ENCODE measurements around the gene TP53BP1.

Gene TP53BP1

DNA sequence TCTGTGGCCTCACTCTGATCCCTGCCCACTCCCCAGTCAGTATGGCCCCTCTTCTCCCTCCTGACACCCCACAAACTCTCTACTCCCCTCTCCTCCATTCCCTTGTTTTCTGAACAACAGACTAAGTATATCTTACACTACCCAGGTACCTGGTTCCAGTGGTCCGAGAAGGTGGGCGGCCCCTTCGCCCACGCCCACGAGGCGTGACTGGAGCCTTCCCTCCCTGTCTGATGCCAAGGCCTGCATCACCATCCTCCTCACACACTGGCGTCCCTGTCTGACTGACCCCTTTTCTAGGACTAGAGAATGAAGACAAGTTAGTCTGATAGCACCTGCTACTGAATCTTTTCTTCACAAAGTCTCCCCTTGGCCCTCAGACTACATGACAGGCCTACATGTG is 72.1 kb downstream of the TP53BP1 start:
- DNase-seq (ENCODE audit: low read depth, low spot score): no peak
- H3K9me3 ChIP-seq (ENCODE audit: control insufficient read depth, insufficient read depth, low read length): no peaks in the 10 kb centered on the region
- H3K4me3 ChIP-seq (ENCODE audit: low read length): no peak overlapping the region
- WGBS (ENCODE audit: insufficient coverage, insufficient read length): no CpG with 5 or more reads among the region's 7 CpGs
- peaks cover 18% of the 10 kb centered on the region; the same call in 1 of the 2 replicates for H3K36me3 ChIP-seq (ENCODE audit: control insufficient read depth, insufficient read depth, low read length)
- no peaks in the 10 kb centered on the region for H3K4me1 ChIP-seq (ENCODE audit: control insufficient read depth, insufficient read depth, low read length)
- no peak overlapping the region for H3K27ac ChIP-seq (ENCODE audit: low read length)
- H3K27me3 ChIP-seq (ENCODE audit: control insufficient read depth, insufficient read depth, low read length): no peaks in the 10 kb centered on the region

GRCh38 chr15:43420435-43420834 is 72.5 kb downstream of the TP53BP1 start:
- Histone ChIP-seq H3K4me1 (ENCODE audit: control insufficient read depth, insufficient read depth, low read length) (no peaks in the 10 kb centered on the region), H3K27ac (ENCODE audit: low read length) (no peak overlapping the region), H3K9me3 (ENCODE audit: control insufficient read depth, insufficient read depth, low read length) (no peaks in the 10 kb centered on the region), H3K27me3 (ENCODE audit: control insufficient read depth, insufficient read depth, low read length) (no peaks in the 10 kb centered on the region), H3K36me3 (ENCODE audit: control insufficient read depth, insufficient read depth, low read length) (peaks cover 23% of the 10 kb centered on the region; the same call in 1 of the 2 replicates), H3K4me3 (ENCODE audit: low read length) (no peak overlapping the region)
- no CpG with 5 or more reads among the region's 10 CpGs for WGBS (ENCODE audit: insufficient coverage, insufficient read length)
- no peak for DNase-seq (ENCODE audit: low read depth, low spot score)

DNA sequence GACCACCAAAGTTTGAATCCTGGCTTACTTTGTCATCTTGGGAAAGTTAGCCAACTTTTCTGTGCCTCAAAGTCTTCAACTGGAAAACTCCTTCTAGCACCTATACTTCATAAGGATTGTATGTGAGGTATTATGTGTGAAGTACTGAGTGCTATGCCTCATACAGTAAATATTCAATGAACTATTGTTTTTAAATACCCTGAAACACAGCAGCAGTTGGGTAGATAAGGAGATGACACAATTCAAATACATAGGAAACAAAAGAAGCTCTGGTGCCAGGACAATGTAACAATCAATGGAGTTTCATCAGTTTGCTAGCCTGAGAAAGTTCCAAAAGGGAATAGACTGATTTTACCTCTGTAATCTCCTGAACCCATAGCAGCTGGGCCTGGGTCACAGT is 78.8 kb downstream of the TP53BP1 start:
- H3K27me3 ChIP-seq (ENCODE audit: control insufficient read depth, insufficient read depth, low read length): no peaks in the 10 kb centered on the region
- H3K4me3 ChIP-seq (ENCODE audit: low read length): no peak overlapping the region
- peaks cover 28% of the 10 kb centered on the region; the same call in 1 of the 2 replicates for H3K36me3 ChIP-seq (ENCODE audit: control insufficient read depth, insufficient read depth, low read length)
- no peaks in the 10 kb centered on the region for H3K4me1 ChIP-seq (ENCODE audit: control insufficient read depth, insufficient read depth, low read length)
- H3K27ac ChIP-seq (ENCODE audit: low read length): no peak overlapping the region
- no peak for DNase-seq (ENCODE audit: low read depth, low spot score)
- H3K9me3 ChIP-seq (ENCODE audit: control insufficient read depth, insufficient read depth, low read length): no peaks in the 10 kb centered on the region

- H3K4me1 ChIP-seq (ENCODE audit: control insufficient read depth, insufficient read depth, low read length): no peaks in the 10 kb centered on the region
- DNase-seq (ENCODE audit: low read depth, low spot score): no peak
- no peaks in the 10 kb centered on the region for H3K27me3 ChIP-seq (ENCODE audit: control insufficient read depth, insufficient read depth, low read length)
- no peaks in the 10 kb centered on the region for H3K9me3 ChIP-seq (ENCODE audit: control insufficient read depth, insufficient read depth, low read length)
- no CpG with 5 or more reads among the region's 1 CpG for WGBS (ENCODE audit: insufficient coverage, insufficient read length)
- H3K27ac ChIP-seq (ENCODE audit: low read length): no peak overlapping the region
- no peak overlapping the region for H3K4me3 ChIP-seq (ENCODE audit: low read length)
- H3K36me3 ChIP-seq (ENCODE audit: control insufficient read depth, insufficient read depth, low read length): peaks cover 41% of the 10 kb centered on the region; the same call in 1 of the 2 replicates
Observed at GRCh38 chr15:43412096-43412495, 80.9 kb downstream of the TP53BP1 start.

- H3K9me3 ChIP-seq (ENCODE audit: control insufficient read depth, insufficient read depth, low read length): no peaks in the 10 kb centered on the region
- no peak for DNase-seq (ENCODE audit: low read depth, low spot score)
- peaks cover 34% of the 10 kb centered on the region; the same call in 1 of the 2 replicates for H3K36me3 ChIP-seq (ENCODE audit: control insufficient read depth, insufficient read depth, low read length)
- no peaks in the 10 kb centered on the region for H3K27me3 ChIP-seq (ENCODE audit: control insufficient read depth, insufficient read depth, low read length)
- H3K4me1 ChIP-seq (ENCODE audit: control insufficient read depth, insufficient read depth, low read length): no peaks in the 10 kb centered on the region
- no peak overlapping the region for H3K4me3 ChIP-seq (ENCODE audit: low read length)
- WGBS (ENCODE audit: insufficient coverage, insufficient read length): no CpG with 5 or more reads among the region's 5 CpGs
- H3K27ac ChIP-seq (ENCODE audit: low read length): no peak overlapping the region
Observed at GRCh38 chr15:43410572-43411214, 82.3 kb downstream of the TP53BP1 start.

GRCh38 chr15:43408789-43409188 is 84.2 kb downstream of the TP53BP1 start:
- H3K4me3 ChIP-seq (ENCODE audit: low read length): no peak overlapping the region
- H3K4me1 ChIP-seq (ENCODE audit: control insufficient read depth, insufficient read depth, low read length): no peaks in the 10 kb centered on the region
- no CpG with 5 or more reads among the region's 4 CpGs for WGBS (ENCODE audit: insufficient coverage, insufficient read length)
- H3K27me3 ChIP-seq (ENCODE audit: control insufficient read depth, insufficient read depth, low read length): no peaks in the 10 kb centered on the region
- H3K27ac ChIP-seq (ENCODE audit: low read length): no peak overlapping the region
- no peaks in the 10 kb centered on the region for H3K9me3 ChIP-seq (ENCODE audit: control insufficient read depth, insufficient read depth, low read length)
- DNase-seq (ENCODE audit: low read depth, low spot score): no peak
- H3K36me3 ChIP-seq (ENCODE audit: control insufficient read depth, insufficient read depth, low read length): peaks cover 35% of the 10 kb centered on the region; the same call in 1 of the 2 replicates

DNA sequence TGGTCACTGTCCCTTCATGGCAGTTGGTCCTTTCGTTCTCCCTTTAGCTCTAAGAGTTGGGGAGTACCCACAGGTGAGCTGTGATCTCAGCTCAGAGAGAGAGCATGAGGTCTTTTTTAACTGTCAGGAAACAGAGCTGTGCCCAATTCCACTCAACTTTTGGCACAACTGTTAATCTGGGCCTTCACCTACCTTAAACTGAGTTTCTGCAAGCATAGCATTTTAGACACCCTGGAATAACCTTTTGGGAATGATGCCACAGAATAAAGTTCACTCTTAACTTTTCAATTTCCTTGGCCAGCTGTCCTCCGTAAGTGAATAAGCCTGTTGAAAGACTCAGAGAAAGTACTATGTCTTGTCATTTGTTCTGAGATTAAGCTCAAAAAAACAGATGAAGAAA is 86.1 kb downstream of the TP53BP1 start:
- Histone ChIP-seq H3K9me3 (ENCODE audit: control insufficient read depth, insufficient read depth, low read length) (no peaks in the 10 kb centered on the region), H3K36me3 (ENCODE audit: control insufficient read depth, insufficient read depth, low read length) (peaks cover 33% of the 10 kb centered on the region; the same call in 1 of the 2 replicates), H3K27ac (ENCODE audit: low read length) (no peak overlapping the region), H3K27me3 (ENCODE audit: control insufficient read depth, insufficient read depth, low read length) (no peaks in the 10 kb centered on the region; the same call in 1 of the 2 replicates), H3K4me3 (ENCODE audit: low read length) (no peak overlapping the region), H3K4me1 (ENCODE audit: control insufficient read depth, insufficient read depth, low read length) (no peaks in the 10 kb centered on the region)
- no CpG with 5 or more reads among the region's 2 CpGs for whole genome bisulfite sequencing (ENCODE audit: insufficient coverage, insufficient read length)
- no peak for DNase-seq (ENCODE audit: low read depth, low spot score)

DNA sequence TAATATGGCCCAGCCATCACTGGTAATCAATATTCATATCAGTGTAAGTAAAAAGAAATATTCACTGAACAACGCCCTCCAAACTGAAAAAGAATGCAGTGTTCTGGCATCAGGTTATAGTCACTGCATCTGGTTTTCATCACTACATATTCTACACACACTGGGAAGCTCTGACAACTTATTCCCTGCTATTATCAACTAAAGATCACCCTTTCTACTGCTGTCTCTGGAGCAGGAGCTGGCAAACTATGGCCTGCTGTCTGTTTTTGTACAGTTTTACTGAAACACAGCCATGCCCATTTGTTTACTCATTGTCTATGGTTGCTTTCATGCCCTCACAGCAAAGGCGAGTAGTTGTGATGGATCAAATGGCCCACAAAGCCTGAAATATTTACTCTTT is 86.8 kb downstream of the TP53BP1 start:
- Histone ChIP-seq H3K27ac (ENCODE audit: low read length) (no peak overlapping the region), H3K36me3 (ENCODE audit: control insufficient read depth, insufficient read depth, low read length) (peaks cover 33% of the 10 kb centered on the region; the same call in 1 of the 2 replicates), H3K9me3 (ENCODE audit: control insufficient read depth, insufficient read depth, low read length) (no peaks in the 10 kb centered on the region), H3K4me1 (ENCODE audit: control insufficient read depth, insufficient read depth, low read length) (no peaks in the 10 kb centered on the region), H3K4me3 (ENCODE audit: low read length) (no peak overlapping the region), H3K27me3 (ENCODE audit: control insufficient read depth, insufficient read depth, low read length) (no peaks in the 10 kb centered on the region; the same call in 1 of the 2 replicates)
- WGBS (ENCODE audit: insufficient coverage, insufficient read length): no CpG with 5 or more reads among the region's 2 CpGs
- DNase-seq (ENCODE audit: low read depth, low spot score): no peak

- Histone ChIP-seq H3K4me3 (ENCODE audit: low read length) (no peak overlapping the region), H3K9me3 (ENCODE audit: control insufficient read depth, insufficient read depth, low read length) (no peaks in the 10 kb centered on the region), H3K27me3 (ENCODE audit: control insufficient read depth, insufficient read depth, low read length) (no peaks in the 10 kb centered on the region; the same call in 1 of the 2 replicates), H3K27ac (ENCODE audit: low read length) (no peak overlapping the region), H3K4me1 (ENCODE audit: control insufficient read depth, insufficient read depth, low read length) (no peaks in the 10 kb centered on the region), H3K36me3 (ENCODE audit: control insufficient read depth, insufficient read depth, low read length) (peaks cover 32% of the 10 kb centered on the region; the same call in 1 of the 2 replicates)
- no CpG with 5 or more reads among the region's 5 CpGs for WGBS (ENCODE audit: insufficient coverage, insufficient read length)
- DNase-seq (ENCODE audit: low read depth, low spot score): no peak
Observed at GRCh38 chr15:43404130-43404529, 88.8 kb downstream of the TP53BP1 start.

GRCh38 chr15:43403616-43404015 is 89.3 kb downstream of the TP53BP1 start:
- Histone ChIP-seq H3K4me3 (ENCODE audit: low read length) (no peak overlapping the region), H3K9me3 (ENCODE audit: control insufficient read depth, insufficient read depth, low read length) (no peaks in the 10 kb centered on the region), H3K4me1 (ENCODE audit: control insufficient read depth, insufficient read depth, low read length) (no peaks in the 10 kb centered on the region), H3K27ac (ENCODE audit: low read length) (no peak overlapping the region), H3K27me3 (ENCODE audit: control insufficient read depth, insufficient read depth, low read length) (no peaks in the 10 kb centered on the region; the same call in 1 of the 2 replicates), H3K36me3 (ENCODE audit: control insufficient read depth, insufficient read depth, low read length) (peaks cover 28% of the 10 kb centered on the region; the same call in 1 of the 2 replicates)
- no CpG with 5 or more reads among the region's 8 CpGs for WGBS (ENCODE audit: insufficient coverage, insufficient read length)
- DNase-seq (ENCODE audit: low read depth, low spot score): no peak

GRCh38 chr15:43402255-43402654 is 90.7 kb downstream of the TP53BP1 start:
- Histone ChIP-seq H3K36me3 (ENCODE audit: control insufficient read depth, insufficient read depth, low read length) (peaks cover 20% of the 10 kb centered on the region; the same call in 1 of the 2 replicates), H3K27ac (ENCODE audit: low read length) (no peak overlapping the region), H3K4me1 (ENCODE audit: control insufficient read depth, insufficient read depth, low read length) (no peaks in the 10 kb centered on the region), H3K27me3 (ENCODE audit: control insufficient read depth, insufficient read depth, low read length) (no peaks in the 10 kb centered on the region; the same call in 1 of the 2 replicates), H3K4me3 (ENCODE audit: low read length) (no peak overlapping the region), H3K9me3 (ENCODE audit: control insufficient read depth, insufficient read depth, low read length) (no peaks in the 10 kb centered on the region)
- WGBS (ENCODE audit: insufficient coverage, insufficient read length): no CpG with 5 or more reads among the region's 3 CpGs
- DNase-seq (ENCODE audit: low read depth, low spot score): no peak

Measured in iPS DF 6.9 (cell line).